Smooth muscle cell (in vitro differentiated cells): ENCODE measurements around the gene PTBP2. TPM values are rescaled to one million over a fixed set of nuclear protein-coding genes. Genes with fewer than 3 reads are reported as not detected.
"Not testable (repeated sequence)": the region's sequence is repeated elsewhere in the genome, so short reads cannot be mapped to it uniquely, and the experiment has no call there.

Source experiments
- DNase-seq: peaks from one replicate; lab custom pipeline; 2025; ENCODE audit not compliant: unreplicated experiment; lab: John Stamatoyannopoulos, UW
- H2AFZ ChIP-seq: fragments of 200-600 bp; sonication (generic); 2 replicates; pipeline ENCODE4 v1.6.0; 2016; ENCODE audit warnings: antibody characterized with exemption, low read depth, mild to moderate bottlenecking
- H3F3A ChIP-seq: fragments of 200-600 bp; sonication (generic); 2 replicates; pipeline ENCODE4 v1.6.0; 2017; ENCODE audit warnings: antibody characterized with exemption, low read depth
- H3K27ac ChIP-seq: fragments of 200-600 bp; sonication (generic); 2 replicates; pipeline ENCODE4 v1.5.1; 2016; ENCODE audit warnings: low read depth, mild to moderate bottlenecking
- H3K27me3 ChIP-seq: fragments of 200-600 bp; sonication (generic); 2 replicates; pipeline ENCODE4 v1.6.1; 2016; ENCODE audit warnings: low read depth, mild to moderate bottlenecking
- H3K36me3 ChIP-seq: fragments of 200-600 bp; sonication (generic); 2 replicates; pipeline ENCODE4 v1.5.1; 2016; ENCODE audit warnings: low read depth
- H3K4me1 ChIP-seq: fragments of 200-600 bp; sonication (generic); 2 replicates; pipeline ENCODE4 v1.5.1; 2016; ENCODE audit warnings: low read depth
- H3K4me2 ChIP-seq: fragments of 200-600 bp; sonication (generic); 2 replicates; pipeline ENCODE4 v1.6.0; 2016; ENCODE audit warnings: mild to moderate bottlenecking
- H3K4me3 ChIP-seq: fragments of 200-600 bp; sonication (generic); 2 replicates; pipeline ENCODE4 v1.5.1; 2016; ENCODE audit warnings: mild to moderate bottlenecking
- H3K79me2 ChIP-seq: fragments of 200-600 bp; sonication (generic); 2 replicates; pipeline ENCODE4 v1.6.0; 2016; ENCODE audit warnings: low read depth, mild to moderate bottlenecking
- H3K9ac ChIP-seq: fragments of 200-600 bp; sonication (generic); 2 replicates; pipeline ENCODE4 v1.6.0; 2016; ENCODE audit warnings: low read depth
- H3K9me3 ChIP-seq: fragments of 200-600 bp; sonication (generic); replicated peaks from 2 replicates; pipeline ENCODE4 v1.5.1; 2016; ENCODE audit warnings: low read depth
- H4K20me1 ChIP-seq: fragments of 200-600 bp; sonication (generic); 2 replicates; pipeline ENCODE4 v1.6.0; 2016; ENCODE audit warnings: low read depth
- CTCF ChIP-seq: fragments of 200-600 bp; sonication (generic); IDR thresholded peaks from 2 replicates; pipeline ENCODE4 v1.5.1; 2017; ENCODE audit warnings: borderline replicate concordance, mild to moderate bottlenecking, antibody characterized with exemption; ENCODE audit not compliant: insufficient read depth, poor library complexity, severe bottlenecking
- WGBS: methylation state at CpG from one replicate; pipeline ENCODE4 v1.1.7; 2016; ENCODE audit warnings: low lambda C conversion rate; 5-methylcytosine and 5-hydroxymethylcytosine counted together
- polyA plus RNA-seq: library from polyadenylated mRNA; unstranded; fragments of >200 nt; fragmentation: Nextera tagmentation; extraction: Ambion mirVana; gene quantifications from 2 replicates; pipeline ENCODE4 v1.2.1, GENCODE V29; 2016
- total RNA-seq: library from RNA; depleted of rRNA; stranded (reverse); fragments of >200 nt; gene quantifications from 2 replicates; pipeline ENCODE4 v1.2.3, GENCODE V29; 2014

The PTBP2 gene
- total and polyA plus RNA-seq, 2 experiments from 2014 or later, result 3.3 to 69.7 TPM

- no peak overlapping the region for H3K4me3 ChIP-seq
- H3K9ac ChIP-seq, result no peak overlapping the region
- WGBS, result 98% methylated on average over 4 of the region's 4 CpGs
Observed at GRCh38 chr1:96792220-96792619, 70.6 kb downstream of the PTBP2 start.

GRCh38 chr1:96801696-96802095 is 80.1 kb downstream of the PTBP2 start:
- not testable (repeated sequence) for H3F3A ChIP-seq, H3K4me1 ChIP-seq
- over 99% methylated on average over 13 of the region's 14 CpGs for WGBS

More at GRCh38 chr1:96792220-96792619, 70.6 kb downstream of the PTBP2 start:
- H3K4me2 ChIP-seq, result no peak overlapping the region
- H3K27ac ChIP-seq, result no peak overlapping the region
- DNase-seq, result no peak
- no peak overlapping the region for H2AFZ ChIP-seq
- H3K27me3 ChIP-seq, result no peaks in the 10 kb centered on the region
- no peak for TF ChIP-seq CTCF
- H3K9me3 ChIP-seq, result no peaks in the 10 kb centered on the region
- no peaks in the 10 kb centered on the region for H3K4me1 ChIP-seq
- H4K20me1 ChIP-seq, result no peaks in the 10 kb centered on the region
- H3F3A ChIP-seq, result no peaks in the 10 kb centered on the region
- no peaks in the 10 kb centered on the region for H3K79me2 ChIP-seq
- H3K36me3 ChIP-seq, result peaks cover 13% of the 10 kb centered on the region

GRCh38 chr1:96804648-96805047 is 83.1 kb downstream of the PTBP2 start:
- H3K9me3 ChIP-seq, result no peaks in the 10 kb centered on the region
- no peaks in the 10 kb centered on the region for H3K27me3 ChIP-seq
- no peak overlapping the region for H3K4me2 ChIP-seq
- no peak overlapping the region for H3K9ac ChIP-seq
- no peaks in the 10 kb centered on the region for H3K36me3 ChIP-seq
- H2AFZ ChIP-seq, result no peak overlapping the region
- no peaks in the 10 kb centered on the region for H3K4me1 ChIP-seq
- no peak overlapping the region for H3K4me3 ChIP-seq
- no peaks in the 10 kb centered on the region for H3F3A ChIP-seq
- DNase-seq, result no peak
- no peak for TF ChIP-seq CTCF
- H3K27ac ChIP-seq, result no peak overlapping the region
- WGBS, result 98% methylated on average over 5 of the region's 5 CpGs
- H3K79me2 ChIP-seq, result no peaks in the 10 kb centered on the region
- peaks cover 5% of the 10 kb centered on the region for H4K20me1 ChIP-seq

More at GRCh38 chr1:96801696-96802095, 80.1 kb downstream of the PTBP2 start:
- not testable (repeated sequence) for H3K9ac ChIP-seq, H2AFZ ChIP-seq, H3K9me3 ChIP-seq, DNase-seq, H3K27ac ChIP-seq, H3K4me2 ChIP-seq, H4K20me1 ChIP-seq, H3K4me3 ChIP-seq, H3K79me2 ChIP-seq, H3K27me3 ChIP-seq, H3K36me3 ChIP-seq

GRCh38 chr1:96808191-96808590 is 86.6 kb downstream of the PTBP2 start:
- no peaks in the 10 kb centered on the region for H3K27me3 ChIP-seq
- H2AFZ ChIP-seq, result no peak overlapping the region
- DNase-seq, result no peak
- no peaks in the 10 kb centered on the region for H3K79me2 ChIP-seq
- 76% methylated on average over 2 of the region's 2 CpGs for WGBS
- H3K36me3 ChIP-seq, result no peaks in the 10 kb centered on the region
- no peak overlapping the region for H3K27ac ChIP-seq
- H3F3A ChIP-seq, result no peaks in the 10 kb centered on the region
- peaks cover 5% of the 10 kb centered on the region for H4K20me1 ChIP-seq
- no peaks in the 10 kb centered on the region for H3K4me1 ChIP-seq
- H3K9me3 ChIP-seq, result no peaks in the 10 kb centered on the region
- no peak overlapping the region for H3K4me2 ChIP-seq
- TF ChIP-seq CTCF, result no peak
- no peak overlapping the region for H3K4me3 ChIP-seq
- H3K9ac ChIP-seq, result no peak overlapping the region
